ENCODE data around the gene NMNAT2.

GRCh38 chr1:183419399-183419798 is 1.2 kb upstream of the NMNAT2 start:
- TF ChIP-seq POLR2A (IDR thresholded peaks at IDR 0.05) (no peak), CTCF (IDR thresholded peaks at IDR 0.05) (no peak)

Data from body of pancreas (tissue), 4 donors.